Pulmonary artery endothelial cell (primary cell): ENCODE data around the gene SLC51A. TPM values are rescaled to one million over a fixed set of nuclear protein-coding genes. Genes with fewer than 3 reads are reported as not detected.
A peak's percentile ranks its signal among the peaks of the same experiment; 100 is the strongest.

ENCODE experiments used
- DNase-seq: peaks from one replicate; pipeline ENCODE4 v3.0.0-alpha.2; 2011; ENCODE audit warnings: low read depth, low spot score
- total RNA-seq: library from RNA; depleted of rRNA; stranded (reverse); fragments of >200 nt; gene quantifications from 2 replicates; pipeline ENCODE4 v1.2.3, GENCODE V29; 2014

The SLC51A gene
- total RNA-seq, 1 donor from 2014 or later = not detected

GRCh38 chr3:196215493-196216020 is 777 bp upstream of the SLC51A start:
- no peak for DNase-seq

- no peak for DNase-seq
Observed at GRCh38 chr3:196216681-196217211, 412 bp downstream of the SLC51A start.

- no peak for DNase-seq
Observed at GRCh38 chr3:196217307-196218154, 1.2 kb downstream of the SLC51A start.

GRCh38 chr3:196218155-196218712 is 1.9 kb downstream of the SLC51A start:
- DNase-seq = no peak

- DNase-seq = peak; percentile 71
Observed at GRCh38 chr3:196219194-196219969, 3.0 kb downstream of the SLC51A start.

- DNase-seq = no peak
Observed at GRCh38 chr3:196219970-196220311, 3.6 kb downstream of the SLC51A start.

- DNase-seq = no peak
Observed at GRCh38 chr3:196220587-196220986, 4.3 kb downstream of the SLC51A start.

- DNase-seq = no peak
Observed at GRCh38 chr3:196220991-196221390, 4.7 kb downstream of the SLC51A start.

- no peak for DNase-seq
Observed at GRCh38 chr3:196222876-196223595, 6.7 kb downstream of the SLC51A start.

GRCh38 chr3:196225086-196225485 is 8.8 kb downstream of the SLC51A start:
- no peak for DNase-seq

GRCh38 chr3:196225763-196226364 is 9.5 kb downstream of the SLC51A start:
- no peak for DNase-seq

- no peak for DNase-seq
Observed at GRCh38 chr3:196227121-196227561, 10.8 kb downstream of the SLC51A start.

GRCh38 chr3:196227629-196228493 is 11.5 kb downstream of the SLC51A start:
- DNase-seq = no peak

GRCh38 chr3:196232154-196232881 is 16.0 kb downstream of the SLC51A start:
- DNase-seq = no peak

GRCh38 chr3:196232882-196233251 is 16.5 kb downstream of the SLC51A start:
- no peak for DNase-seq

- no peak for DNase-seq
Observed at GRCh38 chr3:196235452-196236122, 19.3 kb downstream of the SLC51A start.

- DNase-seq = no peak
Observed at GRCh38 chr3:196236223-196236622, 19.9 kb downstream of the SLC51A start.

- no peak for DNase-seq
Observed at GRCh38 chr3:196237203-196237602, 20.9 kb downstream of the SLC51A start.
